GM03348 (cell line): ENCODE data around the gene SLC2A3.
"Not testable (repeated sequence)": the region's sequence is repeated elsewhere in the genome, so short reads cannot be mapped to it uniquely, and the experiment has no call there.

Experiments
- DNase-seq: peaks from one replicate; pipeline ENCODE4 v3.0.0; 2012; ENCODE audit warnings: low spot score

Gene SLC2A3

DNA sequence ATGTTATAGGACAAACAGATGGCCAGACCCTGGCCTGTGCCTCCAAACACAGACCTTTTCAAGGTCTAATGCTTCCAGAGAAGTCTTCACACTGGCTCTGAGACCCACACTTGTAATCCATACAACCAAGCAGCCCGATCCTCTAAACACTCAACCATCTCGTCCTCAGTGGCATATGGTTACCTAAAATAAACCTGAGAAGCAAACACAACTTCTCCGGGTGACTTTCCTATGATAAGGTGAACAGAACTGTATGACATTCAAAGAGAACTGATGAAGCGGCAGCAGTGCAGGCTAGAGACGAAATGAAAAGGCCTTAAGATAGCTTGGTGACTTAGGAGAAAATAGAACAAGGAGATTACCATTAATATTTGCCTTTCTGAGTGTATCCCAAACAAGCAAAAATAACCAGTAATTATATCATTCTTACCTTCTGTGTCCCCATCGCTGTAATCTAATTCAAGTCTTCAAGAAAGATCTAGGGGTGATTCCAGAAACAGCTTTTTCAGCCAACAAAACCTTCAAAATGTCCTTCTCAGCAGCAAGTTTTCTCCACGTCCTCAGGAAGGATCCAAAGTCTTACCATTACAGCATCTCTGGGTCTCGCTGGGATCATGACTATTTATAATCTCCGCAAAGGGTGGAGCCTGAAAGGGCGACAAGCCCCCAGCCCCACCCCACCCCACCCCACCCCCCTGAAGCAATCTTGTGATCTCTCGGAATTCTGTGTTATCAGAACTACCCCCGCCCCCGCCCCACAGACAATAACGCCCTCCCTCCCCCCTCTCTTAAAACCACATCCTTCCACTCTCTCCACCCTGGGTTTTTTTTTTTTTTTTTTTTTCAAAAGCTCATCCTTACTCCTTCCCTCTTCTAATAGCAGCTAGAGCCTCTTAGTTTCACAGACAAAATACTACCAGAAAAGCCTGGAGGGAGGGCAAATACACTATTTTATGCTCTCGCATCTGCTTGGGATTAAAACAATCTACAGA, at the start of gene SLC2A3:
Gene SLC2A3 (minus strand): TSS at position 598 of the 992 bp plus-strand sequence. CDS start 153 bp downstream, at position 445.
- peak; percentile 93 for DNase-seq

- DNase-seq = no peak
Measured at GRCh38 chr12:7984900-7985299, 48.9 kb upstream of the SLC2A3 start.

GRCh38 chr12:7983460-7983859, 47.5 kb upstream of the SLC2A3 start:
- DNase-seq = not testable (repeated sequence)

GRCh38 chr12:7983019-7983418, 47.0 kb upstream of the SLC2A3 start:
- DNase-seq = not testable (repeated sequence)

- not testable (repeated sequence) for DNase-seq
Measured at GRCh38 chr12:7982332-7982735, 46.3 kb upstream of the SLC2A3 start.

- DNase-seq = no peak
Measured at GRCh38 chr12:7981446-7981845, 45.5 kb upstream of the SLC2A3 start.

- not testable (repeated sequence) for DNase-seq
Measured at GRCh38 chr12:7977351-7978124, 41.6 kb upstream of the SLC2A3 start.

GRCh38 chr12:7973457-7973825, 37.5 kb upstream of the SLC2A3 start:
- no peak for DNase-seq

DNA sequence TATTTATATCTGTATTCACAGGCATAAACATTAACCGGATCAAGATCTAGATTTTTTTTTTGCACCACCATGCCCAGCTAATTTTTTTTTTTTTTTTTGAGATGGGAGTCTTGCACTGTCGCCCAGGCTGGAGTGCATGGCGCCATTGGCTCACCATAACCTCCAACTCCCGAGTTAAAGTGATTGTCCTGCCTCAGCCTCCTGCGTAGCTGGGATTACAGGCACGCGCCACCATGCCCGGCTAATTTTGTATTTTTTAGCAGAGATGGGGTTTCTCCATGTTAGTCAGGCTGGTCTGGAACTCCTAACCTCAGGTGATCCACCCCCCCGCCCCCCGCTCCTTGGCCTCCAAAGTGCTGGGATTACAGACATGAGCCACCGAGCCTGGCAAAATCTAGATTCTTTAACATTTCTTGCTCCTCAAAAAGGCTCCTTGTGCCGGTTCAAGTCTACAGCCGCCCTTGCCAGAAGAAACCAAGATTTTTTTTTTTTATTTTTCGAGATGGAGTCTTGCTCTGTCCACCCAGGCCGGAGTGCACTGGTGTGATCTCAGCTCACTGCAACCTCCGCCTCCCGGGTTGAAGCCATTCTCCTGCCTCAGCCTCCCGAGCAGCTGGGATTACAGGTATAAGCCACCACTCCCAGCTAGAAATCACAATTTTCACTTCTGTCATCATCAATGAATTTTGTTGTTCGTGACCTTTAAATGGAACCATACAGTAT, 36.9 kb upstream of the SLC2A3 start:
- DNase-seq = no peak

DNA sequence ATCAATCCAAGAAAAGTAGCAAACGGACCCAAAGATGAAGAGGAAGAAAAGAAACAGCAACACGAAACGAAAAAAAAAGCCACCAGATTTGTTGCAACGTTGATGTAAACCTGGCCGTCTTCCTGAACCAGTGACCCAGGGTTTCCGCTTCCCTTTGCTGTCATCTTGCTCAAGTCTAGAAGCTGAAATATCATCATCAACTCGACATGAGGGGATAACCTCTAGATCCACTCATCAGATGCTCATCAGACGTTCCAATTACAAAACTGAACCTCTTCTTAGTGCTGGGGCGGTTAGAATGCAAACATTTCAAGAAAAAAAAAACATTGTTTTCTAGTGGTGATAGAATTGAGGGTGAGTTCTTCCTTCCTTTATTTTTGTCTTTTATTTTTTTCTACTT, 36.3 kb upstream of the SLC2A3 start:
- not testable (repeated sequence) for DNase-seq

DNA sequence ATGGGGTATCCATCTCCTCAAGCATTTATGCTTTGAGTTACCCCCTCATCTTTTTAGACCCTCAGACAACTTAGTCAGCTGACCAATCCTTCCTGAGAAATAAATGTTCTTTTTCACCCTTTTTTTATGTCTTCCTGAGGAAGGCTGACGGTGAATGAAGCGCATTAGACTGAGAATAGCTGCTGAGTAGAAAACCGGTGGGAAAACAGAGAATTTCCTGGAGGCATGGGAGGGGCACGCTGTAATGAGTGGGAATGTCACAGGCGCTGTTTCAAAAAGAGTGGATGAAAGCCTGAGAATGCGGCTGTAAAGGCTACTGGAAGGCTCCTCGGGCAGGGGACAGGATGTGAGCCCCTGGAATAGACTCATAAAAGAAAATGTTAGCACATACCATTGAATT, 35.8 kb upstream of the SLC2A3 start:
- DNase-seq = not testable (repeated sequence)

DNA sequence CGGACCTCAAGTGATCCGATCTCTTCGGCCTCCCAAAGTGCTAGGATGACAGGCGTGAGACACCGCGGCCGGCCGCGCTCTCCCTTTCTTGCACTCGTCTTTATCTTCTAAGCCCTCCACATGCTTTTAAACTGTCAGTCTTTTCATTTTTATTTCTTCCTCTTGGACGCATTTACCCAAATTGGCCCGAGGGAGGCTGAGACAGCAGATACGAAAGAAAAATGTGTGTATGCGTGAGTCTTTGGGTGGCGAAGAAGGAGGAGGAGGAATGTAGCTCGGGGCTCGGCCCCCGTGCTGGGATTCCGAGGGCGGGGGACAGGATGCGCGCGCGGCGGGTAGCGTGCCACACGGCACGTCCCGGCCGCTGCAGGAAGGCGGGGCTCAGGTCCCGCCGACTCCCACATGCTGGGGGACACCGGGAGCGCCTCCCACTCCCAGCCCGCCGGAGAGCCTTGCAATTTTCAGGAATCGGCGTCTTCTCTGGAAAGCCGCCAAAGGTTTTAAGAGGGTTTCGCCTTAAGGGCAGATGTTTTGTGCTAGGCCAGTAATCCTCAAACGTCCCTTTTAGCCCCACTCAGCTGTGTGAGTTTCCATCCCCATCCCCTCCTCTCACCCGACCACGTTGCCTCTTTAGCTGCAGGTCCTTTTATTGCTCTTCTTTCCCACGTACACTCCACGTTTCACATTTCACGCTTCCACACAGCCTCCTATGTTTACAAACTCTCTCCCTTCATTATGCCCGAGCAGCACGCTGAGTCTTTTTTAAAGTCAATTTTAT, 34.7 kb upstream of the SLC2A3 start:
- DNase-seq = peak; percentile 96

DNA sequence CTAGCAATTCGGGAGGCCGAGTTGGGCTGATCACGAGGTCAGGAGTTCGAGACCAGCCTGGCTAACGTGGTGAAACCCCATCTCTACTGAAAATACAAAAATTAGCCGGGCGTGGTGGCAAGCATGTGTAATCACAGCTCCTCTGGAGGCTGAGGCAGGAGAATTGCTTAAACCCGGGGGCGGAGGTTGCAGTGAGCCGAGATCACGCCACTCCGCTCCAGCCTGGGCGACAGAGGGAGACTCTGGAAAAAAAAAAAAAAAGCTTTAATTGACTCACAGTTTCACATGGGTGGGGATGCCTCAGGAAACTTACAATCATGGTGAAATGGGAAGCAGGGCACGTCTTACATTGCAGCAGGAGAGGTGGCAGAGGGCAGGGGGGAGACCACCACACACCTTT, 30.6 kb upstream of the SLC2A3 start:
- DNase-seq = no peak

DNA sequence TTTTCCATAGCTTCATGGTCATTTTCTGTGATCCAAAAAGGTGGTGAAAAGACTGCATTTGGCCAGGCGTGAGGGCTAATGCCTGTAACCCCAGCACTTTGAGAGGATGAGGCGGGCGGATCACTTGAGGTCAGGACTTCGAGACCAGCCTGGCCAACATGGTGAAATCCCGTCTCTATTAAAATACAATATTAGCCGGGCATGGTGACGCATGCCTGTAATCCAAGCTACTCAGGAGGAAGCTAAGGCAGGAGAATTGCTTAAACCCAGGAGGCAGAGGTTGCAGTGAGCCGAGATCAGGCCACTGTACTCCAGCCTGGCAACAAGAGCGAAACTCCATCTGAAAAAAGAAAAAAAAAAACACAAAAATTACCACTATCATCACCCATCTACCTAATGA, 28.7 kb upstream of the SLC2A3 start:
- not testable (repeated sequence) for DNase-seq

- no peak for DNase-seq
Measured at GRCh38 chr12:7961395-7962178, 25.6 kb upstream of the SLC2A3 start.

GRCh38 chr12:7959701-7960121, 23.7 kb upstream of the SLC2A3 start:
- no peak for DNase-seq

DNA sequence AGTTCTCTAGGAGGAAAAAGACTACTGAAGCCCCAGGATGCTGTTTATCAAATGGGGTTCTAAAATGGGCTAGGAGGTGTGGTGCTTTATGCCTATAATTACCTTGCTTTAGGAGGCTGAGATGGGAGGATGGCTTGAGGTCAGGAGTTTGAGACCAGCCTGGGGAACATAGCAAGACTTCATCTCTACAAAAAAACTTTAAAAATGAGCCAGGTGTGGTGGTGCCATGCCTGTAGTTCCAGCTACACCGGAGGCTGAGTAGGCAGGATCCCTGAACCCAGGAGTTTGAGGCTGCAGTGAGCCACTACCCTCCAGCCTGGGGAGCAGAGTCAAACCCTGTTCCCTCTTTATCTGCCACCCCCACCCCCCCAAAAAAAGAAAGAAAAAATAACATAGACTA, 23.3 kb upstream of the SLC2A3 start:
- no peak for DNase-seq

GRCh38 chr12:7954877-7955276, 18.9 kb upstream of the SLC2A3 start:
- DNase-seq = not testable (repeated sequence)

- DNase-seq = not testable (repeated sequence)
Measured at GRCh38 chr12:7954418-7954817, 18.4 kb upstream of the SLC2A3 start.

- DNase-seq = not testable (repeated sequence)
Measured at GRCh38 chr12:7953912-7954311, 17.9 kb upstream of the SLC2A3 start.

DNA sequence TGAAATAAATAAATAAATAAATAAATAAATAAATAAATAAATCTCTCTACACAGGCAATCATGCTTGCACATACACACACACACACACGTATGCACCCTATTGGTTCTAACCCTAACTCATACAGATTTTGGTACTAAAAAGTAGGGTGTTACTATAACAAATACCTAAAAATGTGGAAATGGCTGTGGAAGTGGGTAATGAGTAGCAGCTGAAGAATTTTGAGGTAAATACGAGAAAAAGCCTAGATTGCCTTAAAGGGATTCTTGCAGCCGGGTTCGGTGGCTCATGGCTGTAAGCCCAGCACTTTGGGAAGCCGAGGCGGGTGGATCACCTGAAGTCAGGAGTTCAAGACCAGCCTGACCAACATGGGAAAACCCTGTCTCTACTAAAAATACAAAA, 15.7 kb upstream of the SLC2A3 start:
- DNase-seq = no peak
